ENCODE data around the gene PLXDC2.

Gene PLXDC2

GRCh38 chr10:20118119-20118518 lies 301.9 kb downstream of the PLXDC2 start:
- Histone ChIP-seq H3K27ac (ENCODE audit: insufficient read depth, low read depth, low read length, poor library complexity, severe bottlenecking) (no peak overlapping the region), H3K4me1 (ENCODE audit: control insufficient read depth, insufficient read depth, low read length) (no peaks in the 10 kb centered on the region), H3K27me3 (ENCODE audit: control insufficient read depth, insufficient read depth, low read length, poor library complexity, severe bottlenecking) (no peaks in the 10 kb centered on the region), H3K4me3 (ENCODE audit: insufficient read depth, low read depth, low read length) (no peak overlapping the region), H3K36me3 (ENCODE audit: control insufficient read depth, insufficient read depth, low read length) (no peaks in the 10 kb centered on the region), H3K9me3 (ENCODE audit: control insufficient read depth, low read length) (no peaks in the 10 kb centered on the region)
- WGBS, 2 experiments: 42 to 50% methylated on average over 2 of the region's 2 CpGs

GRCh38 chr10:20128811-20129210 lies 312.6 kb downstream of the PLXDC2 start:
- Histone ChIP-seq H3K4me1 (ENCODE audit: control insufficient read depth, insufficient read depth, low read length) (no peaks in the 10 kb centered on the region), H3K36me3 (ENCODE audit: control insufficient read depth, insufficient read depth, low read length) (no peaks in the 10 kb centered on the region), H3K27ac (ENCODE audit: insufficient read depth, low read depth, low read length, poor library complexity, severe bottlenecking) (no peak overlapping the region), H3K9me3 (ENCODE audit: control insufficient read depth, low read length) (no peaks in the 10 kb centered on the region), H3K27me3 (ENCODE audit: control insufficient read depth, insufficient read depth, low read length, poor library complexity, severe bottlenecking) (no peaks in the 10 kb centered on the region), H3K4me3 (ENCODE audit: insufficient read depth, low read depth, low read length) (no peak overlapping the region)
- WGBS, 2 experiments: 95 to 96% methylated on average over 2 of the region's 2 CpGs

- no peak overlapping the region for H3K27ac ChIP-seq (ENCODE audit: insufficient read depth, low read depth, low read length, poor library complexity, severe bottlenecking)
- H3K36me3 ChIP-seq (ENCODE audit: control insufficient read depth, insufficient read depth, low read length): no peaks in the 10 kb centered on the region
- WGBS, 2 experiments: 91 to 98% methylated on average over 2 of the region's 2 CpGs
- no peaks in the 10 kb centered on the region for H3K4me1 ChIP-seq (ENCODE audit: control insufficient read depth, insufficient read depth, low read length)
- no peaks in the 10 kb centered on the region for H3K27me3 ChIP-seq (ENCODE audit: control insufficient read depth, insufficient read depth, low read length, poor library complexity, severe bottlenecking)
- no peak overlapping the region for H3K4me3 ChIP-seq (ENCODE audit: insufficient read depth, low read depth, low read length)
- no peaks in the 10 kb centered on the region for H3K9me3 ChIP-seq (ENCODE audit: control insufficient read depth, low read length)
These were observed 316.6 kb downstream of the PLXDC2 start for GRCh38 chr10:20132816-20133215.

GRCh38 chr10:20133669-20134189 lies 317.5 kb downstream of the PLXDC2 start:
- Histone ChIP-seq H3K9me3 (ENCODE audit: control insufficient read depth, low read length) (no peaks in the 10 kb centered on the region), H3K27me3 (ENCODE audit: control insufficient read depth, insufficient read depth, low read length, poor library complexity, severe bottlenecking) (no peaks in the 10 kb centered on the region), H3K4me3 (ENCODE audit: insufficient read depth, low read depth, low read length) (no peak overlapping the region), H3K4me1 (ENCODE audit: control insufficient read depth, insufficient read depth, low read length) (no peaks in the 10 kb centered on the region), H3K36me3 (ENCODE audit: control insufficient read depth, insufficient read depth, low read length) (no peaks in the 10 kb centered on the region), H3K27ac (ENCODE audit: insufficient read depth, low read depth, low read length, poor library complexity, severe bottlenecking) (no peak overlapping the region)
- WGBS, 2 experiments: 97 to 100% methylated on average over 2 of the region's 2 CpGs

- no peaks in the 10 kb centered on the region for H3K9me3 ChIP-seq (ENCODE audit: control insufficient read depth, low read length)
- H3K27ac ChIP-seq (ENCODE audit: insufficient read depth, low read depth, low read length, poor library complexity, severe bottlenecking): no peak overlapping the region
- H3K27me3 ChIP-seq (ENCODE audit: control insufficient read depth, insufficient read depth, low read length, poor library complexity, severe bottlenecking): no peaks in the 10 kb centered on the region
- H3K4me3 ChIP-seq (ENCODE audit: insufficient read depth, low read depth, low read length): no peak overlapping the region
- H3K36me3 ChIP-seq (ENCODE audit: control insufficient read depth, insufficient read depth, low read length): no peaks in the 10 kb centered on the region
- no peaks in the 10 kb centered on the region for H3K4me1 ChIP-seq (ENCODE audit: control insufficient read depth, insufficient read depth, low read length)
These were observed 326.1 kb downstream of the PLXDC2 start for GRCh38 chr10:20142311-20142710.

- Histone ChIP-seq H3K36me3 (ENCODE audit: control insufficient read depth, insufficient read depth, low read length) (no peaks in the 10 kb centered on the region), H3K27ac (ENCODE audit: insufficient read depth, low read depth, low read length, poor library complexity, severe bottlenecking) (no peak overlapping the region), H3K27me3 (ENCODE audit: control insufficient read depth, insufficient read depth, low read length, poor library complexity, severe bottlenecking) (no peaks in the 10 kb centered on the region), H3K4me3 (ENCODE audit: insufficient read depth, low read depth, low read length) (no peak overlapping the region), H3K9me3 (ENCODE audit: control insufficient read depth, low read length) (no peaks in the 10 kb centered on the region), H3K4me1 (ENCODE audit: control insufficient read depth, insufficient read depth, low read length) (no peaks in the 10 kb centered on the region)
- WGBS, 2 experiments: 100% methylated on average over 1 of the region's 1 CpG; no CpG with 5 or more reads in 1 of the 2 experiments
These were observed 328.0 kb downstream of the PLXDC2 start for GRCh38 chr10:20144268-20144667.

GRCh38 chr10:20146004-20146403 lies 329.8 kb downstream of the PLXDC2 start:
- WGBS, 2 experiments: 96 to 98% methylated on average over 2 of the region's 2 CpGs
- H3K9me3 ChIP-seq (ENCODE audit: control insufficient read depth, low read length): no peaks in the 10 kb centered on the region

GRCh38 chr10:20147684-20148083 lies 331.5 kb downstream of the PLXDC2 start:
- H3K36me3 ChIP-seq (ENCODE audit: control insufficient read depth, insufficient read depth, low read length): no peaks in the 10 kb centered on the region
- no peak overlapping the region for H3K4me3 ChIP-seq (ENCODE audit: insufficient read depth, low read depth, low read length)
- H3K27me3 ChIP-seq (ENCODE audit: control insufficient read depth, insufficient read depth, low read length, poor library complexity, severe bottlenecking): no peaks in the 10 kb centered on the region
- no peaks in the 10 kb centered on the region for H3K4me1 ChIP-seq (ENCODE audit: control insufficient read depth, insufficient read depth, low read length)
- H3K27ac ChIP-seq (ENCODE audit: insufficient read depth, low read depth, low read length, poor library complexity, severe bottlenecking): no peak overlapping the region
- WGBS, 2 experiments: 83 to 97% methylated on average over 2 of the region's 2 CpGs
- H3K9me3 ChIP-seq (ENCODE audit: control insufficient read depth, low read length): no peaks in the 10 kb centered on the region

More at GRCh38 chr10:20146004-20146403, 329.8 kb downstream of the PLXDC2 start:
- no peaks in the 10 kb centered on the region for H3K27me3 ChIP-seq (ENCODE audit: control insufficient read depth, insufficient read depth, low read length, poor library complexity, severe bottlenecking)
- no peak overlapping the region for H3K4me3 ChIP-seq (ENCODE audit: insufficient read depth, low read depth, low read length)
- H3K27ac ChIP-seq (ENCODE audit: insufficient read depth, low read depth, low read length, poor library complexity, severe bottlenecking): no peak overlapping the region
- no peaks in the 10 kb centered on the region for H3K4me1 ChIP-seq (ENCODE audit: control insufficient read depth, insufficient read depth, low read length)
- H3K36me3 ChIP-seq (ENCODE audit: control insufficient read depth, insufficient read depth, low read length): no peaks in the 10 kb centered on the region

GRCh38 chr10:20156511-20156910 lies 340.3 kb downstream of the PLXDC2 start:
- H3K4me1 ChIP-seq (ENCODE audit: control insufficient read depth, insufficient read depth, low read length): no peaks in the 10 kb centered on the region
- 94 to 97% methylated on average over 2 of the region's 2 CpGs for WGBS, 2 experiments

GRCh38 chr10:20157314-20157713 lies 341.1 kb downstream of the PLXDC2 start:
- H3K4me3 ChIP-seq (ENCODE audit: insufficient read depth, low read depth, low read length): no peak overlapping the region
- no peaks in the 10 kb centered on the region for H3K9me3 ChIP-seq (ENCODE audit: control insufficient read depth, low read length)
- H3K36me3 ChIP-seq (ENCODE audit: control insufficient read depth, insufficient read depth, low read length): no peaks in the 10 kb centered on the region
- H3K27ac ChIP-seq (ENCODE audit: insufficient read depth, low read depth, low read length, poor library complexity, severe bottlenecking): no peak overlapping the region
- WGBS, 2 experiments: 85% methylated on average over 1 of the region's 1 CpG; no CpG with 5 or more reads in 1 of the 2 experiments
- H3K27me3 ChIP-seq (ENCODE audit: control insufficient read depth, insufficient read depth, low read length, poor library complexity, severe bottlenecking): no peaks in the 10 kb centered on the region
- H3K4me1 ChIP-seq (ENCODE audit: control insufficient read depth, insufficient read depth, low read length): no peaks in the 10 kb centered on the region

More at GRCh38 chr10:20156511-20156910, 340.3 kb downstream of the PLXDC2 start:
- Histone ChIP-seq H3K36me3 (ENCODE audit: control insufficient read depth, insufficient read depth, low read length) (no peaks in the 10 kb centered on the region), H3K27ac (ENCODE audit: insufficient read depth, low read depth, low read length, poor library complexity, severe bottlenecking) (no peak overlapping the region), H3K27me3 (ENCODE audit: control insufficient read depth, insufficient read depth, low read length, poor library complexity, severe bottlenecking) (no peaks in the 10 kb centered on the region), H3K4me3 (ENCODE audit: insufficient read depth, low read depth, low read length) (no peak overlapping the region), H3K9me3 (ENCODE audit: control insufficient read depth, low read length) (no peaks in the 10 kb centered on the region)

- Histone ChIP-seq H3K36me3 (ENCODE audit: control insufficient read depth, insufficient read depth, low read length) (no peaks in the 10 kb centered on the region), H3K27ac (ENCODE audit: insufficient read depth, low read depth, low read length, poor library complexity, severe bottlenecking) (no peak overlapping the region), H3K27me3 (ENCODE audit: control insufficient read depth, insufficient read depth, low read length, poor library complexity, severe bottlenecking) (no peaks in the 10 kb centered on the region), H3K4me3 (ENCODE audit: insufficient read depth, low read depth, low read length) (no peak overlapping the region), H3K4me1 (ENCODE audit: control insufficient read depth, insufficient read depth, low read length) (no peaks in the 10 kb centered on the region), H3K9me3 (ENCODE audit: control insufficient read depth, low read length) (no peaks in the 10 kb centered on the region)
- 94 to 97% methylated on average over 4 of the region's 4 CpGs for WGBS, 2 experiments
These were observed 341.9 kb downstream of the PLXDC2 start for GRCh38 chr10:20158086-20158485.
